HFF-Myc (cell line): ENCODE results near the gene TMC7.
"Not testable (repeated sequence)": the region's sequence is repeated elsewhere in the genome, so short reads cannot be mapped to it uniquely, and the experiment has no call there.

ENCODE experiments used
- DNase-seq: peaks from one replicate; pipeline ENCODE4 v3.0.0-alpha.2; 2011; ENCODE audit warnings: low read depth; ENCODE audit errors: extremely low read depth
- H3K4me3 ChIP-seq: replicated peaks from 2 replicates; pipeline ENCODE4 v1.5.1; 2011; ENCODE audit warnings: low read depth, mild to moderate bottlenecking, control low read depth, low read length
- TF ChIP-seq, protein P1 (sequence below): IDR thresholded peaks from 2 replicates; pipeline ENCODE4 v1.5.1; 2012; ENCODE audit warnings: mild to moderate bottlenecking, low read depth, low read length, control low read depth; ENCODE audit errors: missing control alignments

Gene TMC7

DNA sequence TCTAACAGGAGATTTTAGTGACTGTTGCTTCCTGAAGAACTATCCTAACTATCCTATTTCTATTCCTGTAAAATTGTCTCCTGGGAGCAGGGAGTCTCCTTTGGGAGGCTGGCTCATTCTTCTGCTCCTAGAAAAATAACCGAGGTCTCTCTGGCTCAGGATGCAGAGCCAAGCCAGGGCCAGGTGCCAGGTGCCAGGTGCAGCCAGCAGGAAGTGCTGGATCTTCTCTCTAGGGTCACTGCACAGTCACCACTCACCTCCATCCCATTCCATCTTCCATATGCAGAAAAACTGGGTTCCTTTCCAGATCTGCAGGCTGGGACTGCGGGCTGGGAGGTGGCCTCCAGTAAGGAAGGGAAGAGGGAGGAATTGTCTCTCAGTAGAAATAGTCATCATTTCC is 3.8 kb upstream of the TMC7 start:
- DNase-seq = no peak
- no peak overlapping the region for H3K4me3 ChIP-seq
- TF ChIP-seq, protein P1, sequence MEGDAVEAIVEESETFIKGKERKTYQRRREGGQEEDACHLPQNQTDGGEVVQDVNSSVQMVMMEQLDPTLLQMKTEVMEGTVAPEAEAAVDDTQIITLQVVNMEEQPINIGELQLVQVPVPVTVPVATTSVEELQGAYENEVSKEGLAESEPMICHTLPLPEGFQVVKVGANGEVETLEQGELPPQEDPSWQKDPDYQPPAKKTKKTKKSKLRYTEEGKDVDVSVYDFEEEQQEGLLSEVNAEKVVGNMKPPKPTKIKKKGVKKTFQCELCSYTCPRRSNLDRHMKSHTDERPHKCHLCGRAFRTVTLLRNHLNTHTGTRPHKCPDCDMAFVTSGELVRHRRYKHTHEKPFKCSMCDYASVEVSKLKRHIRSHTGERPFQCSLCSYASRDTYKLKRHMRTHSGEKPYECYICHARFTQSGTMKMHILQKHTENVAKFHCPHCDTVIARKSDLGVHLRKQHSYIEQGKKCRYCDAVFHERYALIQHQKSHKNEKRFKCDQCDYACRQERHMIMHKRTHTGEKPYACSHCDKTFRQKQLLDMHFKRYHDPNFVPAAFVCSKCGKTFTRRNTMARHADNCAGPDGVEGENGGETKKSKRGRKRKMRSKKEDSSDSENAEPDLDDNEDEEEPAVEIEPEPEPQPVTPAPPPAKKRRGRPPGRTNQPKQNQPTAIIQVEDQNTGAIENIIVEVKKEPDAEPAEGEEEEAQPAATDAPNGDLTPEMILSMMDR = no peak

DNA sequence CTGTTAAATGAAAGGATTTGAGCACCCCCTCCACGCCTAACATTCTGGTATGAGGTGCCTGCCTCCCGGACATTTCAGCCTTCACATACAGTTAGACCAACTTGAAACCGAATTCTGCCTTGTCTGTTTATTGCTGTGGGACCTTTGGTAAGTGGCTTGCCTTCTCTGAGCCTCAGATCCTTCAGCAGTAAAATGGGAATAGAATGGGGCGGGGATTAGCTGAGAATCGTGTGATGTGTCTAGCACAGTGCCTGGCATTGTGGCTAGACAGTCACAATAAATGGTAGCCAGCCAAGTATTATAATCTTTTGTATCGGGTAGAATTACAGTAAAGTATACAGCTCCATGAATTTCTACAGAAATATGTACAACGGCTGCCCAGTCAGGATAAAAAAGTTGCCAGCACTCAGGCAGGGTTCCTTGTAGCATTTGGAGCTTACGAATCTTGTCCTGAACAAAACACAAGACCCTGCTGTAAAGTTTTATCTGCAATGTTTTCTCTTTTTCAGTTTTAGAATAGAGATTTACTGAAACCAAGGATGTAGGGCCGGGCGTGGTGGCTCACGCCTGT is 786 bp downstream of the TMC7 start:
- H3K4me3 ChIP-seq = peak overlapping the region; percentile 56
- TF ChIP-seq, protein P1 = no peak
- no peak for DNase-seq

DNA sequence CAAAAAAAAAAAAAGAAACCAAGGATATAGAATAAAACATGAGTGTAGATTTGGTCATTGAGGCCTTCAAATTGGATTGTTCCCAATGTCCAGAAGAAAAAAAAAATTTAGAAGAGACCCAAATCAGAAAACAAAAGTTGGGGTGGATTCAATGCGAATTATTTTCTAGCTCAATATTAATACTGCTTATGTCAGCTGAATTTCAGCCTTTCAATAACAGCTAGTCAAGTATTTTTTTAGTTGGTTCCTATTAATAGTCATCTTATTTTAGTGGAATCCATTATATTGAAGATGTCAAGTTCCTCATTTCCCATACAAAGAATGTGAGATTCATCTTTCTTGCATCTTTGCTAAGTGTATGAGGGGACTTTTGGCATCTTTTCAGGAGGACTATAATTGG is 1.5 kb downstream of the TMC7 start:
- H3K4me3 ChIP-seq = not testable (repeated sequence)

DNA sequence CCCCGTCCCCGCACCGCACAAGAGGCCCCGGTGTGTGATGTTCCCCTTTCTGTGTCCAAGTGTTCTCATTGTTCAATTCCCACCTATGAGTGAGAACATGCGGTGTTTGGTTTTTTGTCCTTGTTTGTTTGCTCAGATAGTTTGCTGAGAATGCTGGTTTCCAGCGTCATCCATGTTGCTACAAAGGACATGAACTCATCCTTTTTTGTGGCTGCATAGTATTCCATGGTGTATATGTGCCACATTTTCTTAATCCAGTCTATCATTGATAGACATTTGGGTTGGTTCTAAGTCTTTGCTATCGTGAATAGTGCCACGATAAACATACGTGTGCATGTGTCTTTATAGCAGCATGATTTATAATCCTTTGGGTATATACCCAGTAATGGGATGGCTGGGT is 8.0 kb downstream of the TMC7 start:
- not testable (repeated sequence) for DNase-seq, H3K4me3 ChIP-seq

More for the DNA sequence above, 1.5 kb downstream of the TMC7 start:
- not testable (repeated sequence) for DNase-seq

DNA sequence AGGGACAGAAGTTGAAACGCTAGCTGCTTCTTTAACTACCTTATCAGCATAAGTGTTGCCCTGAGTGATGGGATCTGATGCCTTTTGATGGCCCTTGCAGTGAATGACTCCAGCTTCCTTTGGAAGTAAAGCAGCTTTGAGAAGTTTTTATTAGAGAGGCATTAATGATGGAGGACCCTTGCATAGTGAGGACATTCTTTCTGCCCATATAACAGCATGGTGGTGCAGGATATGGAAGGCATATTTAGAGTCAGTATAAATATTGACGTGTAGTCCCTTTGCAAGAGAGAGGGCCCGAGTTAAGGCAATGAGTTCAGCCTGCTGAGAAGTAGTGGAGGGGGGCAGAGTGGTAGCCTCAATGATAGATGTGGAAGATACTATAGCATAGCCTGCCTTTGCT is 9.8 kb downstream of the TMC7 start:
- H3K4me3 ChIP-seq, DNase-seq: not testable (repeated sequence)

DNA sequence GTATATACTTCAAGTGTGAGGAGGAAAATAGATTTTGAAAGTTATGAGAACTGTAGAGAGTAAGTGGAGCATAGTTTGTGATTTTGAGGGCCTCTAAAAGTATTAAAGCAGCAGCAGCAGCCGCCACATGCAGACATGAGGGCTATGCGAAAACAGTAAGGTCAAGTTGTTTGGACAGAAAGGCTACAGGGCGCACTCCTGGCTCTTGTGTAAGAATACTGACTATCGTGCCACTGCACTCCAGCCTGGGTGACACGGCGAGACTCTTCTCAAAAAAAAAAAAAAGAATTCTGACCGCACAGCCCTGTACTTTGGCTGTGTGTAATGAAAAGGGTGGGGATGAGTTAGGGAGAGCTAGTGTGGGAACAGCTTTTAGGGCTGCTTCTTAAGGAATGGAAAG is 10.4 kb downstream of the TMC7 start:
- DNase-seq, H3K4me3 ChIP-seq: not testable (repeated sequence)

DNA sequence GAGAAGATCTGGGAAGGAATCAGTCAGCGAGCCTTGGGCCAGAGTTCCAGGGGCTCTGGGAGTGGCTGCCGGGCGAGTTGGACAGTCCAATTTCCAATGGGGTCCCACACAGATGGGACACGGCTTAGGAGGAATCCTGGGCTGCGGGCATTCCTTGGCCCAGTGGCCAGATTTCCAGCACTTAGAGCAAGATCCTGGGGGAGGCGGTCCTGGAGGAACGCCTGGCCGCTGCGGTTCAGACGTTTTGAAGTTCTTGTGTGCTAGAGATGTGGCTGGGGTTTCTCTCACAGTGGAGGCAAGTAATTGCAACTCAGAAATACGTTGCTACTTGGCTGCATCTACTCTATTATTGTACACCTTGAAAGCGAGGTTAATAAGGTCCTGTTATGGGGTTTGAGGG is 11.7 kb downstream of the TMC7 start:
- DNase-seq, H3K4me3 ChIP-seq: not testable (repeated sequence)

DNA sequence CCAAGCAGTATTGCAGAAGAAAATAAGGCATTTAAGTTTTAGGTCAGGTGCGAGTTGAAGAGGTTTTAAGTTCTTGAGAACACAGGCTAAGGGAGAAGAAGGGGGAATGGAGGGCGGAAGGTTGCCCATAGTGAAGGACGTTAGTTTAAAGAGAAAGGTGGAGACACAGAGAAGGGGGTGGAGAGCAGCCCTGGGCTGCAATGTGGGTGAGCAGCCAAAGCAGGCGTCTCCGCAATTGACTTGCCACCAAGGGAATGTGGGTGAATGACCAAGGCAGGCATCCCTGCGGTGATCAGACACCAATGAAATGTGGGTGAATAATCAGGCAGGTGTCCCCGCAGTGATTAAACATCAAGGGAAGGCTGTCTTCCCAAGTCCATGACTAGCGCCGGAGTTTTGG is 12.8 kb downstream of the TMC7 start:
- not testable (repeated sequence) for DNase-seq, H3K4me3 ChIP-seq

DNA sequence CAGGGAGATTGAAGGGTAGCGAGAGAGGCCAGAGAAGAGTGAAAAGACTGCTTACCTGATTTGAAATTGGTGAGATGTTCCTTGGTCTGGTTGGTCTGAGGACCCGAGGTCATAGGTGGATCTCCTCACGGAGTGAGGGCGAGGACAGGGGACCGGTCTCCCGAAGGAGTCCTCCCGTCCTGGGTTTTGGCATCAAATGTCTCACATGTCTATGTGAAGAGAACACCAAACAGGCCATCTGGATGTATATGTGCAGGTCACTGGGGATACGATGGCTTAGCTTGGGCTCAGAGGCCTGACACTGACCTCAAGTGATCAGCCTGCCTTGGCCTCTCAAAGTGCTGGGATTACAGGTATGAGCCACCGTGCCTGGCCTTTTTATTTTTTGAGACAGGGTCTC is 13.3 kb downstream of the TMC7 start:
- not testable (repeated sequence) for DNase-seq, H3K4me3 ChIP-seq

DNA sequence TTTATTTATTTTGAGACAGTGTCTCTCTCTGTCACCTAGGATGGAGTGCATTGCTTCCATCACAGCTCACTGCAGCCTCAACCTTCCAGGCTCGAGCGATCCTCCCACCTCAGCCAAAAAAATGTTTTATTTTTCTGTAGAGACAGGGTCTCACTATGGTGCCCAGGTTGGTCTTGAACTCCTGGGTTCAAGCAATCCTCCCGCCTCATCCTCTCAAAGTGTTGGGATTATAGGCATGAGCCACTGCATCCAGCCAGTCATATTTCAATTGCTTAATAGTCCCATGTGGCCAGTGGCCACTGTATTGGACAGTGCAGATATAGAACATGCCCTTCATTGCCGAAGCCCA is 15.3 kb downstream of the TMC7 start:
- no peak for DNase-seq
- H3K4me3 ChIP-seq = no peak overlapping the region
- TF ChIP-seq, protein P1 = no peak

DNA sequence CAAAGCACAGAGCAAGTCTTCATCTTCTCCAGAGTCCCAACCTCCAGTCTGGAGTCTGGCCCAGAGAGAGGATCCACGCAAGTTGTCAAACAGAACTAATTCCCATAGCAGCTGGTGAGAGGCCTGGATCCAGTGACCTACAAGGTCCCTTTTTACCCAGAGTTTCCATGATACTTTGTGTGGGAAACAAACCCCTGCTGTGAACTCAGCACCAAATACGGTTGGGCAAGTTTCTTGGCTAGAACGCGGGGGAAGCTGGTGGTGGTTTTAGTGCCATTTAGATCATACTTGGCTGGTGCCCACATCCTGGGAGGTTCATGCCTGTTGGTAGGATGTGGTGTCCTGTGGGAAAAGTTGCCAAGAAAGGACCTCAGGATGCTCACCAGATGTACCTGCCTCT is 18.1 kb downstream of the TMC7 start:
- peak; percentile 72 for DNase-seq
- TF ChIP-seq, protein P1 = no peak
- no peak overlapping the region for H3K4me3 ChIP-seq
